EL (cell line): ENCODE measurements around the gene CNEP1R1.
A peak's percentile ranks its signal among the peaks of the same experiment; 100 is the strongest.
"Not testable (repeated sequence)": the region's sequence is repeated elsewhere in the genome, so short reads cannot be mapped to it uniquely, and the experiment has no call there.

Experiments used
- DNase-seq: peaks from one replicate; pipeline ENCODE4 v3.0.0-alpha.2; 2016

The CNEP1R1 gene, protein sequence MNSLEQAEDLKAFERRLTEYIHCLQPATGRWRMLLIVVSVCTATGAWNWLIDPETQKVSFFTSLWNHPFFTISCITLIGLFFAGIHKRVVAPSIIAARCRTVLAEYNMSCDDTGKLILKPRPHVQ

GRCh38 chr16:50024684-50025536, at the start of gene CNEP1R1:
Gene CNEP1R1, plus strand, starts transcription at chr16:50025225. Its CDS starts 91 bp downstream, at chr16:50025316.
- DNase-seq: peak; percentile 95

GRCh38 chr16:49977427-49977826, 47.6 kb upstream of the CNEP1R1 start:
- no peak for DNase-seq

DNA sequence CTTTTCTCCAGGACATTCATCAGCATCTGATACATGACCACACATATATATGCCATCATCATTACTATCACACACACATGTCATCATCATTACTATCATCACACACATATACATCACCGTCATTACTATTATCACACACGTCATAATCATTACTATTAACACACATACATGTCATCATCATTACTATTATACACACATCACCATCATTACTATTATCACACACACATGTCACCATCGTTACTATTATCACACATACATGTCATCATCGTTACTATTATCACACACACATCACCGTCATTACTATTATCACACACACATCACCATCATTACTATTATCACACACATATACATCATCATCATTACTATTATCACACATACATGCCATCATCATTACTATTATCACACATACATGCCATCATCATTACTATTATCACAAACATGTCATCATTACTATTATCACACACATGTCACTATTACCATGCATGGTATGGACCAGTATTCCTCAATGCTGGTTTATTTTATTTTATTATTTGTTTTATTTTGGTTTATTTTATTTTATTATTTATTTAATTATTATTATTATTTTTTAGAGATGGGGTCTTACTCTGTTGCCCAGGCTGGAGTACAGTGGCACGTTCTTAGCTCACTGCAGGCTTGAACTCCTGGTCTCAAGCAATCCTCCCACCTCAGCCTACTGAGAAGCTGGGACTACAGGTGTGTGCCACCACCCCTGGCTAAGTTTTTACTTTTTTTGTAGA, 46.3 kb upstream of the CNEP1R1 start:
- DNase-seq: no peak

DNA sequence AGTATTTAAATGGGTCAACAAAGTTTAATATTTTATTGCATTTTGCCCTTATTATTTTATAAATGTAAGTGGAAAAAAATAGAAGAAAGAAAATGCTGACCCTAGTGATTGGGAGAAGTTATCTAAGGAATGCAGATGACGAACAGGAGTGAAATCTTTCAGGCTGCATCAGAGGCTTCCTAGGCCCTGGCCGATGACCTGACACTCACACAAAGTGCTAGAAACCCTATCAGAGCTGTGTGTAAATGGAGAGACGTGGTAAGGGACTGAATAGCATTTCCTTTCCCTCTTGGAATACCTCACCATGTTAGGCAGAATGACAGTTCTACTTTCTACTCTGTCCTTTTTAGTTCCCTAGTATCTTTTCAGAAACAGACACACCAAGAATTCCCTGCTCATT, 44.9 kb upstream of the CNEP1R1 start:
- DNase-seq: peak; percentile 50

- DNase-seq: peak; percentile 51
Measured at GRCh38 chr16:49986351-49987124, 38.5 kb upstream of the CNEP1R1 start.

DNA sequence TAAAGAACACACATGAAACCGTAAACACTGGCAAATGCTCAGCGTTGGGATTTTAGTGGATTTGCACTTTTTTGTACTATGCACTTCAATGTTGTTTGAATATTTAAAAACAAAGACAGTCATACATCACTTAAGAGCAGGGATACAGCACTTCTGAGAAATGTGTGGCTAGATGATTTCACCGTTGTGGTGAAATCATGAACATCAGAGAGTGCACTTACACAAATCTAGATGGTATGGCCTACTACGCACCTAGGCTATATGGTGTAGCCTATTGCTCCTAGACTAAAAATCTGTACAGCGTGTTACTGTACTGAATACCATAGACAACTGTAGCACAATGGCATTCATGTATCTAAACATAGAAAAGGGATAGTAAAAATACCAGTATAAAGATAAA, 37.6 kb upstream of the CNEP1R1 start:
- no peak for DNase-seq

GRCh38 chr16:49992825-49993224, 32.2 kb upstream of the CNEP1R1 start:
- no peak for DNase-seq

DNA sequence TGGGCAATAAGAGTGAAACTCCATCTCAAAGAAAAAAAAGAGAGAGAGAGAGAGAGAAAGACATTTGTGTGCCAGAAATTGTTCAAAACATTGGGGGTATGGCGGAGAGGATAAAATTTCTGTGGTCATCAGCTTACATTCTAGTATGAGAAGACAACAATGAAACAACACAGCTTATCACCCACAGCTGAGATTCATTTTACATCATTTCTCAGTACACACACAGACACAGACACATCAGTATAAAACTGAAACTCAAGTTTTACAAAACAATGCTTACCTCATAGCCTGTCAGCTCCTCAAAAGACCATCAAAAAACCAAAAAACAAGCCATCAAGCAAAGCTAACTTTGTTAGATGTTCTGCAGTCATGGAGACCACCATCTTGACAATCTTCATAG, 31.4 kb upstream of the CNEP1R1 start:
- DNase-seq: no peak

- DNase-seq: no peak
Measured at GRCh38 chr16:49994006-49994405, 31.0 kb upstream of the CNEP1R1 start.

DNA sequence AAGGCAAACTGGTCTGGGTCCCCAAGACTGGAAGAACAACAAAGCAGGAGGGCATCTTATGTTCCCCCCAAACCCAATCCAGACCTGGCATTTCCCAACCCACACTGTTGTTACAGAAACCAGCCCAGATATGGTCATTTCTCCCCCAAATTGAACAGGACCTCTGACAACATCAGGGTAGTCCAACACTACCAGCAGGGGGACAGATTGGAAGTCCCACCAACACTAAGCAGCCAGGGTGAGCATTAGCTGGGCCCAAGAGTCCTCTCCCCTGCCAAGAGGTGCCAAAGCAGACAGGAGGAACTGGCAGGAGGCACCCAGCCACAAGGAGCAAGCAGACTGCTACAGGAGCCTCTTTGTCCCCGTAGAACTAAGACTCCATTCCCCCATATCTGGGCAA, 29.3 kb upstream of the CNEP1R1 start:
- no peak for DNase-seq

DNA sequence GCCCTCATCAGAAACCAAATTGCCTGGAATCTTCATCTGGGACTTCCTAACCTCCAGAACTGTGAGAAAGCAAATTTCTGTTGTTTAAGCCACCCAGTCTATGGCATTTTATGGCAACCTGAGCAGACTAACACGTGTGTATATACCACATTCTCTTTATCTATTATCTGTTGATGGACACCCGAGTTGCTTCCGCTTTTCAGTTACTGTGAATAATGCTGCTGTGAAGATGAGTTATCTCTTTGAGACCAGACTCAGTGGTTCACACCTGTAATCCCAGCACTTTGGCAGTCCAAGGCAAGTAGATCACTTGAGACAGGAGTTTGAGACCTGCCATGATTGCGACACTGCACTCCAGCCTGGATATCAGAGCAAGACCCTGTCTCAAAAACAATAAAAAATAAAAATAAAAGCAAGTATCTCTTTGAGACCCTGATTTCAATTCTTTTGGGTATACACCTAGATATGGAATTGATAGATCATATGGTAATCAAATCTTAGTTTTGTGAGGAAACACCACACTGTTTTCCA, 27.2 kb upstream of the CNEP1R1 start:
- no peak for DNase-seq

GRCh38 chr16:49998991-49999390, 26.0 kb upstream of the CNEP1R1 start:
- no peak for DNase-seq

GRCh38 chr16:50001144-50001543, 23.9 kb upstream of the CNEP1R1 start:
- DNase-seq: no peak

GRCh38 chr16:50002190-50002589, 22.8 kb upstream of the CNEP1R1 start:
- DNase-seq: no peak

GRCh38 chr16:50004239-50004638, 20.8 kb upstream of the CNEP1R1 start:
- DNase-seq: no peak

DNA sequence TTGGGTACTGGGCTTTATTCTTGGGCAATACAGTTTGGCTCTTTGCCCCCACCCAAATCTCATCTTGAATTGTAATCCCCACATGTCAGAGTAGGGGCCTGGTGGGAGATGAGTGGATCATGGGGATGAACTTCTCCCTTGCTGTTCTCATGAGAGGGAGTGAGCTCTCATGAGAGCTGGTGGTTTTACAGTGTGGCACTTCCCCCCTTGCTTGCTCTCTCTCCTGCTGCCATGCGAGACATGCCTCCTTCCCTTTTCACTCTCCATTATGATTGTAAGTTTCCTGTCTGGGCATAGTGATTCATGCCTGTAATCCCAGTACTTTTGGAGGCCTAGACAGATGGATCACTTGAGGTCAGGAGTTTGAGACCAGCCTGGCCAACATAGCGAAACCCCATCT, 18.1 kb upstream of the CNEP1R1 start:
- DNase-seq: no peak

GRCh38 chr16:50007744-50008143, 17.3 kb upstream of the CNEP1R1 start:
- DNase-seq: no peak

- DNase-seq: no peak
Measured at GRCh38 chr16:50010212-50010611, 14.8 kb upstream of the CNEP1R1 start.

- DNase-seq: no peak
Measured at GRCh38 chr16:50011707-50012106, 13.3 kb upstream of the CNEP1R1 start.

- no peak for DNase-seq
Measured at GRCh38 chr16:50012182-50012581, 12.8 kb upstream of the CNEP1R1 start.

DNA sequence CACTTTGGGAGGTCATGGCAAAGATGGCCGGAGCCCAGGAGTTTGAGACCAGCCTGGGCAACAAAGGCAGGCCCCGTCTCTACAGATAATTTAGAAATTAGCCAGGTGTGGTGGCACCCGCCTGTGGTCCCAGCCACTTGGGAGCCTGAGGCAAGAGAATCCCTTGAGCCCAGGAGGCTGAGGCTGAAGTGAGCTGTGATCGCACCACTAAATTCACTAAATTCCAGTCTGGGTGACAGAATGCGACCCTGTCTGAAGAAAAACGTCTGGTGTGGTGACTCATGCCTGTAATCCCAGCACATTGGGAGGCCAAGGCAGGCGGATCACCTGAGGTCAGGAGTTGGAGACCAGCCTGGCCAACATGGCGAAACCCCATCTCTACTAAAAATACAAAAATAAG, 10.8 kb upstream of the CNEP1R1 start:
- DNase-seq: not testable (repeated sequence)

DNA sequence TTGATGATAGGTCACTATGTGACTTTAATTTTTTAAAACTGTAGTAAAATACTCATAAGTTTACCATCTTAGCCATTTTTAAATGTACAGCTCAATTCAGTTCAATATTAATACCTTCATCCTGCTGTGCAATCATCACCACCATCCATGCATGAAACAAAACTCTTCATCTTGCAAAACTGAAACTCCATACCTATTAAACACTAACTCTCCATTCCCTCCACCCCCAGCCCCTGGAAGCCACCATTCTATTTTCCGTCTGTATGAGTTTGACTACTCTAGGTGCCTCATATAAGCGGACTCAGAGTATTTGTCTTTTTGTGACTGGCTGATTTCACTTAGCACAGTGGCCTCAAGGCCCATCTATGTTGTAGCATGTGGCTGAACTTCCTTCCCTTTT, 9.4 kb upstream of the CNEP1R1 start:
- DNase-seq: no peak

- no peak for DNase-seq
Measured at GRCh38 chr16:50017553-50017952, 7.5 kb upstream of the CNEP1R1 start.
